GM10847 (cell line): ENCODE results near the gene SNX13.

Experiments used
- POLR2A ChIP-seq: IDR thresholded peaks from 2 replicates; pipeline ENCODE4 v1.6.1; 2011; ENCODE audit not compliant: insufficient read length; ENCODE audit errors: extremely low read depth

Gene SNX13

GRCh38 chr7:17746020-17746530, 194.2 kb downstream of the SNX13 start:
- no peak for TF ChIP-seq POLR2A

- no peak for TF ChIP-seq POLR2A
These were observed 194.7 kb downstream of the SNX13 start for GRCh38 chr7:17745610-17746009.

GRCh38 chr7:17743316-17743715, 197.0 kb downstream of the SNX13 start:
- no peak for TF ChIP-seq POLR2A

- TF ChIP-seq POLR2A, result no peak
These were observed 198.9 kb downstream of the SNX13 start for GRCh38 chr7:17741426-17741825.
